ENCODE results near the gene TMEM240. TPM values are rescaled to one million over a fixed set of nuclear protein-coding genes. Genes with fewer than 3 reads are reported as not detected.
A peak's percentile ranks its signal among the peaks of the same experiment; 100 is the strongest.

Gene TMEM240
- total RNA-seq (2014; rRNA removed; shearing (Covaris generic)): 1.1 TPM in 1 of 2 replicates, not detected in the other

GRCh38 chr1:1540090-1540817 is at the start of gene TMEM240:
TMEM240 (minus strand) TSS chr1:1540624; CDS start chr1:1540346, 278 bp downstream.
- DNase-seq (ENCODE audit: low spot score): peak; percentile 82
- in situ Hi-C loops (cut with HindIII; ENCODE audit: low sequenced_read_pairs): no loop called here

DNA sequence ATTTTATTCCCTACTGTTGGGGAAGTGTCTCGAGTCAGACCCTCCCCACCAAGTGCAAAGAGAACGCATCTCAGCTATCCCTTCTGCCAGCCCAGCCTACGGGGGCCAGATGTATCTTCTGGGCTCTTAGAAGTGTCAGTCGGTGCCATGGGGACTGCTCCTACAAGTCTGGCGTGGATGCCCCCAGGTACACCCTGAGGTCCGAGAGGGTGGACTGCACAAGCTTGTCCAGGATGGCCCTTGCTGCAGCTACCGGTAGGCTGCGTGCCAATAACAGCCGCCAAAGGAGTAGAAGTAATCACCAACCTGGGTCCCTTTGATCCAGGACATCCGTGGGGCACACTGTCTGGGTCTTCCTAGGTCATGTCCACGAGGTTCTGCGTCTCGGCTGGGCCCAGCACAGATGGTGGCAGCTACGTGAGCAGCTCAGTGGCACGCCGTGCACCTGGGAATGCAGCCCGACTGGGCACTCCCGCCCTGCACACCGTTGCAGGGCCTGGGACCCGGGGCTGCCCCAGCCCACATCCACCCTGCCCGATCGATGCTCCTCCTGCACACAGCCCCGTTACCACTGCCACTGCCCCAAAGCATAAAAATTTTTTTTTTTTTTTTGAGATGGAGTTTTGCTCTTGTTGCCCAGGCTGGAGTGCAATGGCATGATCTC is 43.1 kb upstream of the TMEM240 start:
- in situ Hi-C loops (cut with HindIII; ENCODE audit: low sequenced_read_pairs): no loop called here
- DNase-seq (ENCODE audit: low spot score): no peak

GRCh38 chr1:1582585-1583346 is 42.3 kb upstream of the TMEM240 start:
- DNase-seq (ENCODE audit: low spot score): no peak
- in situ Hi-C loops (cut with HindIII; ENCODE audit: low sequenced_read_pairs): no loop called here

DNA sequence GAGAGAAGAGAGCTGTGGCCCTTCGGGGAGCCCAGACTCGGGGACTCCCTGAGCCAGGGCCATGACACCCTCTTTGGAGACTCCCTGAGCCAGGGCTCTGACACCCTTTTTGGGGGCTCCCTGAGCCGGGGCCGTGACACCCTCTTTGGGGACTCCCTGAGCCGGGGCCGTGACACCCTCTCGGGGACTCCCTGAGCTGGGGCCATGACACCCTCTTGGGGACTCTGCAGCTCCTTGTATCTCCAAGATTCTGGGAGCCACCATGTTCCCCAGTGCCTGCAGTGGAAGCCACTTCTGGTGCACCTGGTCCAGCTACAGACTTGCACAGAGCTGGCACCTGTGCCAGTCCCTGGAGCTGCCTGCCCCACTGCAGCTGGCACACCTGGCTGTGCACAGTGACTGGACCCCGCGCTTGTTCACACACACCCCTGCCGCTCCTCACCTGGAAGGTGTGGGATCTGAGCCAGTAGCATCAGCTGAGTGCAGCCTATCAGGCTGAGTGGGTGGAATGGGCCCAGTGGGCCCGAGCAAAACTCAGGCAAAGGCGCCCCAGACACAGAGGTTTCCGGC is 38.0 kb upstream of the TMEM240 start:
- in situ Hi-C loops (cut with HindIII; ENCODE audit: low sequenced_read_pairs): no loop called here
- DNase-seq (ENCODE audit: low spot score): no peak

GRCh38 chr1:1577367-1578011 is 37.1 kb upstream of the TMEM240 start:
- in situ Hi-C loops (cut with HindIII; ENCODE audit: low sequenced_read_pairs): no loop called here
- DNase-seq (ENCODE audit: low spot score): no peak

DNA sequence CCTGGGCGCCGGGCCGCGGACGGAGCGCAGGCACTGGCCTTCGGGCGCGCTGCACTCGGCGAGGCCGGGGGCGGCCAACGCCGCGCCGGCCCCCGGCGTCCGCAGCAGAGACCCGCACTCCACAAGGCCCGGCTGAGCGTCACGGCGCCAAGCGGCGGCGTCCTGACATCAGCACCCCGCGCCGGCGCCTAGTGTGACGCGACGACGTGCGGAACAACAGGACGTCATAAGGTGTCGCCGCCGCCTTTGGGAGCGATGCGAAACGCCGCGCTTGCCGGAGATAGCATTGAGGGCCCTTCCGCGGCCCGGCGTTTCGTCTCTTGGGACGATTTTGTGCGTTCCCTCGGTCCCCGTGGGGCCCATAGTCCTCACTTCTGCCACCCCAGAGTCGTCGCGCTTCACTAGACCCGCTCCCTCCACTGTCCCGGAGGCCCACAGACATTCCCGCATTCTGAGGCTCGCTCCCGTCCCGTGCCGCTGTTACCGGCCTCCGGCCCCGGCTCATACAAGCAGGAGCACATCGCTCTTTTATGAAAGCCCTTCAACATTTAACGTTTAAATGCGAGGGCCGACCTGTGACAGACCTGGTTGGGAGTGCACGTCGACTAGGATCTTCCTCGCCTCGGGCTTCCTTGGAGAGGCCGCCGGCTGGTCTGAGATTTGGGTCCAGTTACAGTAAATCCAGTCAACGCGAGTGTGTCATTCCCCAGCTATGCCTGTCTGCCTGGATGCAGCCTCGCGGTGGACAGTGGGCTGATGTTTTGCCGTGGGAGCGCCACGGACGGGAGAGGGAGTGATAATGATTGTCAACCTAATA is 34.5 kb upstream of the TMEM240 start, which contains the start of gene SSU72:
SSU72 (minus strand) TSS at position 143 of the 817 bp plus-strand sequence. CDS start 306 bp downstream, outside the sequence.
- DNase-seq (ENCODE audit: low spot score): peak; percentile 86
- in situ Hi-C loops (cut with HindIII; ENCODE audit: low sequenced_read_pairs): no loop called here

GRCh38 chr1:1573843-1574720 is 33.7 kb upstream of the TMEM240 start:
- peak; percentile 37 for DNase-seq (ENCODE audit: low spot score)
- in situ Hi-C loops (cut with HindIII; ENCODE audit: low sequenced_read_pairs): no loop called here

DNA sequence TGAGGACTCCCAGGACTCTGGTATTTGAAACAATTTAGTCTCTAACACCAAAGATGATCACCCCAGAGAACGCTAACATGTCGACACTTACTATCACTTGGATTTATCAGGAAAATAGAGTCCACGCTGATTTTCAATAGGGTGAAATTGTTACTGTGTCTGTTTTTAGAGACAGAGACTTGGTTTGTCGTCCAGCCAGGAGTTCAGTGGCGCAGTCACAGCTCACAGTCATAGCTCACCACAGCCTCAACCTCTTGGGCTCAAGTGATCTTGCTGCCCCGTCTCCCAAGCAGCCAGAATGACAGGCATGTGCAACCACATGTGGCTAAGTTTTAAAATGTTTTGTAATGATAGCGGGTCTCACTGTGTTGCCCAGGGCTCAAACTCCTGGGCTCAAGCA is 28.9 kb upstream of the TMEM240 start:
- in situ Hi-C loops (cut with HindIII; ENCODE audit: low sequenced_read_pairs): loop anchor here (10.0 kb wide), 1 partner anchor 195 kb away; the partner anchor contains the start of gene AURKAIP1
- no peak for DNase-seq (ENCODE audit: low spot score)

- DNase-seq (ENCODE audit: low spot score): no peak
- in situ Hi-C loops (cut with HindIII; ENCODE audit: low sequenced_read_pairs): loop anchor here (10.0 kb wide), 1 partner anchor 193 kb away; the partner anchor contains the start of gene AURKAIP1
Observed at GRCh38 chr1:1567891-1568291, 27.5 kb upstream of the TMEM240 start.

GRCh38 chr1:1567152-1567875 is 26.9 kb upstream of the TMEM240 start:
- in situ Hi-C loops (cut with HindIII; ENCODE audit: low sequenced_read_pairs): loop anchor here (10.0 kb wide), 1 partner anchor 193 kb away; the partner anchor contains the start of gene AURKAIP1
- no peak for DNase-seq (ENCODE audit: low spot score)

GRCh38 chr1:1565340-1565739 is 24.9 kb upstream of the TMEM240 start:
- in situ Hi-C loops (cut with HindIII; ENCODE audit: low sequenced_read_pairs): loop anchor here (10.0 kb wide), 1 partner anchor 191 kb away; the partner anchor contains the start of gene AURKAIP1

DNA sequence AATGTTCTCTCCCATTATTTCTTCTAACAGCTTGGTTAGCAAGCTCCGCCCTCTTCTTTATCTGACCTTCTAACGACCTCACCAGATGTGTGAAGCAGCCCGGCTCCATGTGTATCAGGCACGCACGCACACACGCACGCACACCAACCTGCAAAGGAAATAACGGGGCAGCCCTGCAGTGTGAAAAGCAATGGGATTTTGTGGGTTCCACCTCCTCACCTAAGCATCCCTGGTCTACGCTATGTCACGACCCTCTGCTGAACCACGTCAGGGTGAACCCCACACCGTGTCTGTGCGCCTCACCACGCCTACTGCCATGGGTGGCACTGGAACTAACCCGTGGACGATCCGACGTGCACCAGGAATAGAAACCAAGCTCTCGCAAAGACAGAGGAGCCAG is 23.8 kb upstream of the TMEM240 start:
- in situ Hi-C loops (cut with HindIII; ENCODE audit: low sequenced_read_pairs): loop anchor here (10.0 kb wide), 1 partner anchor 189 kb away; the partner anchor contains the start of gene AURKAIP1
- no peak for DNase-seq (ENCODE audit: low spot score)

More at GRCh38 chr1:1565340-1565739, 24.9 kb upstream of the TMEM240 start:
- no peak for DNase-seq (ENCODE audit: low spot score)

DNA sequence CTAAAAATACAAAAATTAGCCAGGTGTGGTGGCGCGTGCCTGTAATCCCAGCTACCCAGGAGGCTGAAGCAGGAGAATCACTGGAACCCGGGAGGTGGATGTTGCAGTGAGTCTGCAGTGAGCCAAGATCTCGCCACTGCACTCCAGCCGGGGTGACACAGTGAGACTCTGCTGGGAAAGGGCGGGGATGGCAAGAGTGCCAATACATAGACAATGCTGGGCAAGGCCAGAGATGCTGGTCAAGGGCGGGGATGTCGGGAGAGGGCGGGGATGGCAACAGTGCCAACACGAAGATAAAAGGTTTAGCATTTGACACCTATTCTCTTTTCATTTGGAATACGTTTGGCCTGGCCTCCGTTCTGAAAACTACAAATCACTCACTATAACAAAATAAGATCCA is 23.3 kb upstream of the TMEM240 start:
- in situ Hi-C loops (cut with HindIII; ENCODE audit: low sequenced_read_pairs): loop anchor here (10.0 kb wide), 1 partner anchor 189 kb away; the partner anchor contains the start of gene AURKAIP1
- no peak for DNase-seq (ENCODE audit: low spot score)

DNA sequence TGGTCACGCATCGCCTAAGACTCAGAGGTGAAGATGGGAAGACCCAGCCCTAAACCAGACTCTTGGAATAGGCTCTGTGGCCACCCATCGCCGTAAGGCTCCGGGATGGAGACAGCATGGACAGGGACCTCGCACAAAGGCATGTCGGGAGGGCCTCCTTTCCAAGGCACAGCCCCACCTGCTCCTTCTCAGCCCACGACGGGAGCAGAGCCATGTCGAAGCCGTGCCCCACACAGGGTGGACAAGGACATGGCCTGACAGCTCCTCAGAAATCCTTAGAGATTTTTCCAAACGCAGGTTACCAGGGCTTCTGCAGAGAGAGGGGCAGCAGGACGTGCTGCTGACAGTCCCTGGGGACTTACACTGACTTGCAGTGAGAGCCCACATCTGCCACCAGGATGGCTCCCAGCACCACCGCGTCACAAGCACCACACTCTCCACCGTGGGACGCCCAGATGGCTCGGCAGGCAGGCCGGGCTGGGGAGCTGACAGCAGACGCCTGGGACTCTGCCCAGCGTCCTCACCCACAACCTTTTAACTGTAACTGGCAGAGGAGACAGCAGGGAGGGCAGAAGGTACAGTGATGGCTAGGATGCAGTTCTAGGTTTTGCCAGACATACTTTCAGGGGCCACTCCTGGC is 22.3 kb upstream of the TMEM240 start:
- in situ Hi-C loops (cut with HindIII; ENCODE audit: low sequenced_read_pairs): loop anchor here (10.0 kb wide), 1 partner anchor 188 kb away; the partner anchor contains the start of gene AURKAIP1
- no peak for DNase-seq (ENCODE audit: low spot score)

DNA sequence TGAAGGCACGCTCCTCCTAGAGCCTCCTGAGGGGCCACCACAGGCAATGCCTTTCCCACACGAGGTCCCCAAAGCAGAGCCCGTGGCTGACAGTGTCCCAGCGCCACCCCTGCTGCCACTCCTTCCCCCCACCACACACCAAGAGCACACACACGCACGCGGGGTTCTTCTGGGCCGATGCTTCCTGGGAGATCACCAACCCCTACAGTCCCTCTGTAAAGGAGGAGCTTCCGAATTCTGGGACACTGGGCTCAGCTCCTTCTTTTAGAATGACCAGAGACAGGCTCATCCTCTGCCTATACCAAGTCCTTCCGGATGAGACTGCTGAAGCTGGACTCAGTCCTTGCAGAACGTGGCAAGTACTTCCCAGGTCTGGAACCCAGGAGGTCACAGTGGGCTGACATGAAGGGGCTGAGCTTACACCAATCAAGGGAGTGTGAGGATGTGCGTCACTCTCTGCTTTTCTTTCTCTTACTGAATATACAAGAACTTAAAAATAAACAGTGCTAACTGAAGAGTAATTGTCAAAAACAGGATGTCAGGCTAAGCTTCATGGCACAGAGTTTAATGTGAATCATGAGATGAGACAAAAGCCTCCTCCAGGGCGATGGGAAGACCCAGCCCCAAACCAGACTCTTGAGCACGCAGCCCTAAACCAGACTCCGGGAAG is 21.5 kb upstream of the TMEM240 start:
- in situ Hi-C loops (cut with HindIII; ENCODE audit: low sequenced_read_pairs): loop anchor here (10.0 kb wide), 1 partner anchor 187 kb away; the partner anchor contains the start of gene AURKAIP1
- no peak for DNase-seq (ENCODE audit: low spot score)
